NCI-H187 treated with DMSO at 0.1 percent for 48 hours (cell line): ENCODE results near the gene ZSCAN21.
"Not testable (repeated sequence)": the region's sequence is repeated elsewhere in the genome, so short reads cannot be mapped to it uniquely, and the experiment has no call there.

Experiments
- DNase-seq: peaks from one replicate; lab custom pipeline; 2025; lab: John Stamatoyannopoulos, UW

Gene ZSCAN21

GRCh38 chr7:100049441-100050291, at the start of gene ZSCAN21:
Gene ZSCAN21 (plus strand): TSS chr7:100049774. CDS start chr7:100057007, 7,233 bp downstream.
- peak; percentile 15 for DNase-seq

GRCh38 chr7:100000239-100000638, 49.3 kb upstream of the ZSCAN21 start:
- no peak for DNase-seq

- DNase-seq, result no peak
These were observed 45.6 kb upstream of the ZSCAN21 start for GRCh38 chr7:100003711-100004661.

- DNase-seq, result no peak
These were observed 41.7 kb upstream of the ZSCAN21 start for GRCh38 chr7:100007887-100008286.

- DNase-seq, result no peak
These were observed 41.0 kb upstream of the ZSCAN21 start for GRCh38 chr7:100008525-100008924.

- DNase-seq, result not testable (repeated sequence)
These were observed 39.6 kb upstream of the ZSCAN21 start for GRCh38 chr7:100009952-100010351.

GRCh38 chr7:100010901-100011300, 38.7 kb upstream of the ZSCAN21 start:
- no peak for DNase-seq

GRCh38 chr7:100011516-100011915, 38.1 kb upstream of the ZSCAN21 start:
- no peak for DNase-seq

GRCh38 chr7:100012385-100013327, 36.9 kb upstream of the ZSCAN21 start:
- DNase-seq, result not testable (repeated sequence)

- DNase-seq, result no peak
These were observed 36.3 kb upstream of the ZSCAN21 start for GRCh38 chr7:100013328-100013676.

- peak; percentile 41 for DNase-seq
These were observed 34.1 kb upstream of the ZSCAN21 start, which contains the start of gene ZKSCAN1 for GRCh38 chr7:100015232-100016214. Gene ZKSCAN1 (plus strand): TSS chr7:100015596. CDS start chr7:100023507, 7,911 bp downstream.

- no peak for DNase-seq
These were observed 33.2 kb upstream of the ZSCAN21 start for GRCh38 chr7:100016215-100016901.

GRCh38 chr7:100017300-100017699, 32.3 kb upstream of the ZSCAN21 start:
- no peak for DNase-seq

GRCh38 chr7:100017875-100018274, 31.7 kb upstream of the ZSCAN21 start:
- no peak for DNase-seq

- peak; percentile 45 for DNase-seq
These were observed 29.7 kb upstream of the ZSCAN21 start for GRCh38 chr7:100019908-100020307.

GRCh38 chr7:100021297-100021696, 28.3 kb upstream of the ZSCAN21 start:
- DNase-seq, result no peak

- DNase-seq, result no peak
These were observed 27.0 kb upstream of the ZSCAN21 start for GRCh38 chr7:100022621-100023020.

- DNase-seq, result no peak
These were observed 26.0 kb upstream of the ZSCAN21 start for GRCh38 chr7:100023526-100023925.

GRCh38 chr7:100024020-100024619, 25.5 kb upstream of the ZSCAN21 start:
- DNase-seq, result no peak
